ENCODE measurements around the gene GLP2R.

GLP2R gene

DNA sequence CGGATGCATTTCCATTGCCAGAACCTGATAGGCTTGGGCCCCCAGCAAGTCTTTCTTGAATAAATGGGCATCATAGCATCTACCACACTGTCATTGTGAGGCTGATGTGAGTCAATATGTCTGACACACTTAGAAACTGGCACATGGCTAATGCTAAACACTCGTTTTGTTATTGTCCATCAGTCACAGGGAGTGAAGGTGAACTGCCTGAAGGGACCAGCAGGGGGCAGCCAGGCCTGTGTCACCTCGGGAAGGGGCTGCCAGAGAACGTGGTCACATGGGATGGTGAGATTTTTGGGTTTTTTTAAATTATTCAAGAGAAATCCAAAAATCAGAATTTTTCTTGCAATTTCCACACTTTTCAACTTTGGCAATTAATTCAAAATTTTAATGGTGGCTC lies 80.2 kb downstream of the GLP2R start:
- Histone ChIP-seq H3K4me1 (ENCODE audit: control insufficient read depth, insufficient read depth, low read length) (no peaks in the 10 kb centered on the region), H3K36me3 (ENCODE audit: control insufficient read depth in 2 of 2, insufficient read depth in 1 of 2, low read length in 2 of 2) (no peaks in the 10 kb centered on the region), H3K4me3 (ENCODE audit: low read depth, low read length) (no peak overlapping the region), H3K27ac (ENCODE audit: extremely low read depth, low read depth, low read length) (no peak overlapping the region), H3K9me3 (ENCODE audit: control insufficient read depth, insufficient read depth, low read depth, low read length) (no peaks in the 10 kb centered on the region)
- TF ChIP-seq TRIM28 (IDR thresholded peaks at IDR 0.05; ENCODE audit: borderline replicate concordance, low read length) (no peak), YY2 (tag by site-specific recombination; IDR thresholded peaks at IDR 0.05) (no peak), ZNF670 (tag by site-specific recombination; IDR thresholded peaks at IDR 0.05; ENCODE audit: low read depth) (no peak), ZNF654 (tag by site-specific recombination; IDR thresholded peaks at IDR 0.05; ENCODE audit: low read depth) (0 out of 2 replicates have a peak, but pooled peaks have one; percentile 4)
- TF ChIP-seq, protein P1, sequence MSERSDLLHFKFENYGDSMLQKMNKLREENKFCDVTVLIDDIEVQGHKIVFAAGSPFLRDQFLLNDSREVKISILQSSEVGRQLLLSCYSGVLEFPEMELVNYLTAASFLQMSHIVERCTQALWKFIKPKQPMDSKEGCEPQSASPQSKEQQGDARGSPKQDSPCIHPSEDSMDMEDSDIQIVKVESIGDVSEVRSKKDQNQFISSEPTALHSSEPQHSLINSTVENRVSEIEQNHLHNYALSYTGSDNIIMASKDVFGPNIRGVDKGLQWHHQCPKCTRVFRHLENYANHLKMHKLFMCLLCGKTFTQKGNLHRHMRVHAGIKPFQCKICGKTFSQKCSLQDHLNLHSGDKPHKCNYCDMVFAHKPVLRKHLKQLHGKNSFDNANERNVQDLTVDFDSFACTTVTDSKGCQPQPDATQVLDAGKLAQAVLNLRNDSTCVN (tag by site-specific recombination; optimal IDR thresholded peaks at IDR 0.05), result no peak
- ChIA-PET CTCF (interaction anchor here (0.6 to 2.3 kb wide), 11 partner anchors 13 to 712 kb away, joined by 3 to 13 read pairs (median 4); no protein-coding TSS in a partner anchor), POLR2A (no interaction called here)

DNA sequence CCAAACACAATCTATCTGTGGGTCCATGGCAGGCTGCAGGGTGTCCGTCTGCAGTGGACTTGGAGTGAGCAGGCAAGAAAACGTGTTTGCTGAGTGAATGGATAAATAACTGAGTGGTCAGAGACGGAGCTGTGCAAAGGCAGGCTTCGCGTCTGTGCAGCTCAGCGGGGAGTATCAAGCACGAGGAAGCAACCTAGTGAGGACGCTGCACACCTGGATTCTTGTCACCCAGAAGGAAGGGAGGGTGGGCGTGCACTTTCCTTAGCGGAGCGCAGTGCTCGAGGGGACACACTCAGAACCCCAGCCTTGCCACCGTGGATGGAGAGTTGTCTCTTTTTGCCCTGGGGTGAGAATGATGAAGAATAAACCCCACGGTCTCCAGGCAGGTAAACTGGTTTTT lies 80.9 kb downstream of the GLP2R start:
- H3K9me3 ChIP-seq (ENCODE audit: control insufficient read depth, insufficient read depth, low read depth, low read length), result no peaks in the 10 kb centered on the region
- TF ChIP-seq TRIM28 (IDR thresholded peaks at IDR 0.05; ENCODE audit: borderline replicate concordance, low read length) (no peak), ZNF48 (tag by site-specific recombination; IDR thresholded peaks at IDR 0.05) (no peak), ZEB2 (tag by site-specific recombination; IDR thresholded peaks at IDR 0.05) (no peak)
- TF ChIP-seq, protein P2, sequence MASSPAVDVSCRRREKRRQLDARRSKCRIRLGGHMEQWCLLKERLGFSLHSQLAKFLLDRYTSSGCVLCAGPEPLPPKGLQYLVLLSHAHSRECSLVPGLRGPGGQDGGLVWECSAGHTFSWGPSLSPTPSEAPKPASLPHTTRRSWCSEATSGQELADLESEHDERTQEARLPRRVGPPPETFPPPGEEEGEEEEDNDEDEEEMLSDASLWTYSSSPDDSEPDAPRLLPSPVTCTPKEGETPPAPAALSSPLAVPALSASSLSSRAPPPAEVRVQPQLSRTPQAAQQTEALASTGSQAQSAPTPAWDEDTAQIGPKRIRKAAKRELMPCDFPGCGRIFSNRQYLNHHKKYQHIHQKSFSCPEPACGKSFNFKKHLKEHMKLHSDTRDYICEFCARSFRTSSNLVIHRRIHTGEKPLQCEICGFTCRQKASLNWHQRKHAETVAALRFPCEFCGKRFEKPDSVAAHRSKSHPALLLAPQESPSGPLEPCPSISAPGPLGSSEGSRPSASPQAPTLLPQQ (tag by site-specific recombination; IDR thresholded peaks at IDR 0.05), result no peak
- TF ChIP-seq, protein P3, sequence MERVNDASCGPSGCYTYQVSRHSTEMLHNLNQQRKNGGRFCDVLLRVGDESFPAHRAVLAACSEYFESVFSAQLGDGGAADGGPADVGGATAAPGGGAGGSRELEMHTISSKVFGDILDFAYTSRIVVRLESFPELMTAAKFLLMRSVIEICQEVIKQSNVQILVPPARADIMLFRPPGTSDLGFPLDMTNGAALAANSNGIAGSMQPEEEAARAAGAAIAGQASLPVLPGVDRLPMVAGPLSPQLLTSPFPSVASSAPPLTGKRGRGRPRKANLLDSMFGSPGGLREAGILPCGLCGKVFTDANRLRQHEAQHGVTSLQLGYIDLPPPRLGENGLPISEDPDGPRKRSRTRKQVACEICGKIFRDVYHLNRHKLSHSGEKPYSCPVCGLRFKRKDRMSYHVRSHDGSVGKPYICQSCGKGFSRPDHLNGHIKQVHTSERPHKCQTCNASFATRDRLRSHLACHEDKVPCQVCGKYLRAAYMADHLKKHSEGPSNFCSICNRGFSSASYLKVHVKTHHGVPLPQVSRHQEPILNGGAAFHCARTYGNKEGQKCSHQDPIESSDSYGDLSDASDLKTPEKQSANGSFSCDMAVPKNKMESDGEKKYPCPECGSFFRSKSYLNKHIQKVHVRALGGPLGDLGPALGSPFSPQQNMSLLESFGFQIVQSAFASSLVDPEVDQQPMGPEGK (tag by site-specific recombination; IDR thresholded peaks at IDR 0.05), result no peak
- no peaks in the 10 kb centered on the region for H3K4me1 ChIP-seq (ENCODE audit: control insufficient read depth, insufficient read depth, low read length)
- no peak overlapping the region for H3K27ac ChIP-seq (ENCODE audit: extremely low read depth, low read depth, low read length)
- no peak overlapping the region for H3K4me3 ChIP-seq (ENCODE audit: low read depth, low read length)
- ChIA-PET POLR2A (no interaction called here), CTCF (interaction anchor here (0.7 to 2.3 kb wide), 7 partner anchors 13 to 711 kb away, joined by 3 to 13 read pairs (median 4); no protein-coding TSS in a partner anchor)
- H3K36me3 ChIP-seq (ENCODE audit: control insufficient read depth in 2 of 2, insufficient read depth in 1 of 2, low read length in 2 of 2), result no peaks in the 10 kb centered on the region

DNA sequence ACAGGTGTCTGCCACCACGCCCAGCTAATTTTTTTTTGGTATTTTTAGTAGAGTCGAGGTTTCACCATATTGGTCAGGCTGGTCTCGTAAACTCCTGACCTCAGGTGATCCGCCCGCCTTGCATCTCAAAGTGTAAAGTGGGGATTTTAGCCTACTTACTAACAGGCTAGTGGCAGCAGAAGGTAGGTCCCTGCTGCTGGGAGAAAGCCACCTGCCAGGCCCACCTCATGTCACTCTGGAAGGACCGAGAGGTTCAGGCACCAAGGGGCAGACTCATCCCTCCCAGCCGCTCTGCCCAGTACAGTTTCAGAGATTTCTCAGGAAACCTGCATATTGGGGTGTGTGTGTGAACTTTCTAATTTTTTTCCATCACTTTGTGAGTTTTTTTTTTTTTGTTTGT lies 81.4 kb downstream of the GLP2R start:
- H3K27ac ChIP-seq (ENCODE audit: extremely low read depth, low read depth, low read length), result no peak overlapping the region
- POLR2A ChIA-PET, result no interaction called here
- TF ChIP-seq, protein P4, sequence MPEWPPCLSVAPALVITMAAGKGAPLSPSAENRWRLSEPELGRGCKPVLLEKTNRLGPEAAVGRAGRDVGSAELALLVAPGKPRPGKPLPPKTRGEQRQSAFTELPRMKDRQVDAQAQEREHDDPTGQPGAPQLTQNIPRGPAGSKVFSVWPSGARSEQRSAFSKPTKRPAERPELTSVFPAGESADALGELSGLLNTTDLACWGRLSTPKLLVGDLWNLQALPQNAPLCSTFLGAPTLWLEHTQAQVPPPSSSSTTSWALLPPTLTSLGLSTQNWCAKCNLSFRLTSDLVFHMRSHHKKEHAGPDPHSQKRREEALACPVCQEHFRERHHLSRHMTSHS (tag by site-specific recombination; IDR thresholded peaks at IDR 0.05), result no peak
- TF ChIP-seq ZNF768 (tag by site-specific recombination; IDR thresholded peaks at IDR 0.05) (no peak), ZBTB1 (tag by site-specific recombination; IDR thresholded peaks at IDR 0.05) (no peak), ZBTB20 (tag by site-specific recombination; IDR thresholded peaks at IDR 0.05) (no peak), ZNF138 (tag by site-specific recombination; IDR thresholded peaks at IDR 0.05; ENCODE audit: borderline replicate concordance) (no peak), ZNF146 (tag by site-specific recombination; IDR thresholded peaks at IDR 0.05) (no peak), GLIS1 (tag by site-specific recombination; IDR thresholded peaks at IDR 0.05) (no peak), ZNF830 (tag by site-specific recombination; IDR thresholded peaks at IDR 0.05; ENCODE audit: low read depth) (no peak), ZNF610 (tag by site-specific recombination; IDR thresholded peaks at IDR 0.05; ENCODE audit: borderline replicate concordance) (no peak), ZFP3 (tag by site-specific recombination; IDR thresholded peaks at IDR 0.05; ENCODE audit: low read depth) (no peak), ZNF571 (tag by site-specific recombination; IDR thresholded peaks at IDR 0.05) (no peak), ZBTB21 (tag by site-specific recombination; IDR thresholded peaks at IDR 0.05) (no peak), BCL11B (tag by site-specific recombination; IDR thresholded peaks at IDR 0.05; ENCODE audit: low read depth) (no peak), ZNF624 (tag by site-specific recombination; IDR thresholded peaks at IDR 0.05) (no peak), SALL2 (tag by site-specific recombination; IDR thresholded peaks at IDR 0.05; ENCODE audit: borderline replicate concordance) (no peak)
- TF ChIP-seq, protein P5, sequence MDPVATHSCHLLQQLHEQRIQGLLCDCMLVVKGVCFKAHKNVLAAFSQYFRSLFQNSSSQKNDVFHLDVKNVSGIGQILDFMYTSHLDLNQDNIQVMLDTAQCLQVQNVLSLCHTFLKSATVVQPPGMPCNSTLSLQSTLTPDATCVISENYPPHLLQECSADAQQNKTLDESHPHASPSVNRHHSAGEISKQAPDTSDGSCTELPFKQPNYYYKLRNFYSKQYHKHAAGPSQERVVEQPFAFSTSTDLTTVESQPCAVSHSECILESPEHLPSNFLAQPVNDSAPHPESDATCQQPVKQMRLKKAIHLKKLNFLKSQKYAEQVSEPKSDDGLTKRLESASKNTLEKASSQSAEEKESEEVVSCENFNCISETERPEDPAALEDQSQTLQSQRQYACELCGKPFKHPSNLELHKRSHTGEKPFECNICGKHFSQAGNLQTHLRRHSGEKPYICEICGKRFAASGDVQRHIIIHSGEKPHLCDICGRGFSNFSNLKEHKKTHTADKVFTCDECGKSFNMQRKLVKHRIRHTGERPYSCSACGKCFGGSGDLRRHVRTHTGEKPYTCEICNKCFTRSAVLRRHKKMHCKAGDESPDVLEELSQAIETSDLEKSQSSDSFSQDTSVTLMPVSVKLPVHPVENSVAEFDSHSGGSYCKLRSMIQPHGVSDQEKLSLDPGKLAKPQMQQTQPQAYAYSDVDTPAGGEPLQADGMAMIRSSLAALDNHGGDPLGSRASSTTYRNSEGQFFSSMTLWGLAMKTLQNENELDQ (tag by site-specific recombination; IDR thresholded peaks at IDR 0.05; ENCODE audit: low read depth), result no peak

More for the DNA sequence above, 81.4 kb downstream of the GLP2R start:
- Histone ChIP-seq H3K9me3 (ENCODE audit: control insufficient read depth, insufficient read depth, low read depth, low read length) (no peaks in the 10 kb centered on the region), H3K36me3 (ENCODE audit: control insufficient read depth in 2 of 2, insufficient read depth in 1 of 2, low read length in 2 of 2) (no peaks in the 10 kb centered on the region), H3K4me3 (ENCODE audit: low read depth, low read length) (no peak overlapping the region), H3K4me1 (ENCODE audit: control insufficient read depth, insufficient read depth, low read length) (no peaks in the 10 kb centered on the region)
- CTCF ChIA-PET, result interaction anchor here (0.6 to 1.4 kb wide), 8 partner anchors 14 to 711 kb away, joined by 3 to 7 read pairs (median 3); no protein-coding TSS in a partner anchor
